H9 (cell line): ENCODE measurements around the gene LPCAT2. TPM values are rescaled to one million over a fixed set of nuclear protein-coding genes. Genes with fewer than 3 reads are reported as not detected.

ENCODE experiments used
- DNase-seq: peaks from one replicate; pipeline ENCODE4 v3.0.0-alpha.2; 2017
- H2AFZ ChIP-seq: one replicate; pipeline ENCODE4 v1.6.1; 2013; ENCODE audit warnings: mild to moderate bottlenecking, low read length, control low read depth, moderate library complexity
- H2AK5ac ChIP-seq: 2 replicates; pipeline ENCODE4 v1.6.1; 2013; ENCODE audit warnings: low read length, control low read depth, mixed read lengths; ENCODE audit not compliant: insufficient read length
- H2BK120ac ChIP-seq: one replicate; pipeline ENCODE4 v1.6.1; 2013; ENCODE audit warnings: low read depth, mild to moderate bottlenecking, low read length, control low read depth, inconsistent platforms; ENCODE audit not compliant: poor library complexity, severe bottlenecking
- H2BK12ac ChIP-seq: 2 replicates; pipeline ENCODE4 v1.6.1; 2013; ENCODE audit warnings: low read length, control low read depth, mixed read lengths, low read depth; ENCODE audit not compliant: insufficient read length
- H2BK15ac ChIP-seq: 2 replicates; pipeline ENCODE4 v1.6.1; 2013; ENCODE audit warnings: low read depth, low read length, control low read depth
- H2BK20ac ChIP-seq: one replicate; pipeline ENCODE4 v1.6.1; 2013; ENCODE audit warnings: low read depth, mild to moderate bottlenecking, low read length, control low read depth, inconsistent platforms; ENCODE audit not compliant: poor library complexity, severe bottlenecking
- H2BK5ac ChIP-seq: 2 replicates; pipeline ENCODE4 v1.6.1; 2013; ENCODE audit warnings: low read length, control low read depth, mixed read lengths; ENCODE audit not compliant: insufficient read length
- H3K14ac ChIP-seq: 2 replicates; pipeline ENCODE4 v1.6.1; 2013; ENCODE audit warnings: low read length, control low read depth; ENCODE audit not compliant: insufficient read depth
- H3K18ac ChIP-seq: 2 replicates; pipeline ENCODE4 v1.6.1; 2013; ENCODE audit warnings: low read depth, mild to moderate bottlenecking, mixed read lengths, low read length, control low read depth; ENCODE audit not compliant: insufficient read length
- H3K23ac ChIP-seq: 2 replicates; pipeline ENCODE4 v1.6.1; 2013; ENCODE audit warnings: low read length, control low read depth, mixed read lengths, low read depth; ENCODE audit not compliant: insufficient read length
- H3K23me2 ChIP-seq: 2 replicates; pipeline ENCODE4 v1.6.1; 2013; ENCODE audit warnings: low read depth, mild to moderate bottlenecking, mixed read lengths, low read length, control low read depth; ENCODE audit not compliant: insufficient read length, poor library complexity, severe bottlenecking
- H3K27ac ChIP-seq: 2 replicates; pipeline ENCODE4 v1.5.1; 2013; ENCODE audit warnings: low read length, control low read depth, mixed read lengths, low read depth; ENCODE audit not compliant: insufficient read length
- H3K27me3 ChIP-seq: 2 replicates; pipeline ENCODE4 v1.6.1; 2013; ENCODE audit warnings: low read length, control low read depth, inconsistent platforms; ENCODE audit not compliant: insufficient read depth
- H3K4ac ChIP-seq: 2 replicates; pipeline ENCODE4 v1.6.1; 2013; ENCODE audit warnings: low read depth, mild to moderate bottlenecking, control low read depth, inconsistent platforms, low read length, moderate library complexity
- H3K4me1 ChIP-seq: 2 replicates; pipeline ENCODE4 v1.6.1; 2013; ENCODE audit warnings: low read length, control low read depth, inconsistent platforms; ENCODE audit not compliant: insufficient read depth
- H3K4me2 ChIP-seq: 2 replicates; pipeline ENCODE4 v1.6.1; 2013; ENCODE audit warnings: low read length, control low read depth, mixed read lengths; ENCODE audit not compliant: insufficient read length, insufficient read depth
- H3K56ac ChIP-seq: 2 replicates; pipeline ENCODE4 v1.6.1; 2013; ENCODE audit warnings: low read depth, mild to moderate bottlenecking, mixed read lengths, low read length, control low read depth; ENCODE audit not compliant: insufficient read length
- H3K79me1 ChIP-seq: 2 replicates; pipeline ENCODE4 v1.6.1; 2013; ENCODE audit warnings: low read depth, mild to moderate bottlenecking, moderate library complexity, low read length, control low read depth, inconsistent platforms; ENCODE audit not compliant: insufficient read depth, poor library complexity, severe bottlenecking
- H3K79me2 ChIP-seq: 2 replicates; pipeline ENCODE4 v1.6.1; 2013; ENCODE audit warnings: low read length, control low read depth, inconsistent platforms; ENCODE audit not compliant: insufficient read depth
- H3K9ac ChIP-seq: 2 replicates; pipeline ENCODE4 v1.6.1; 2013; ENCODE audit warnings: low read length, control low read depth, mixed read lengths; ENCODE audit not compliant: insufficient read length; ENCODE audit errors: extremely low read depth
- H3K9me3 ChIP-seq: one replicate; pipeline ENCODE4 v1.6.1; 2013; ENCODE audit warnings: low read depth, low read length, inconsistent platforms; ENCODE audit not compliant: control insufficient read depth
- H3T11ph ChIP-seq: one replicate; pipeline ENCODE4 v1.6.1; 2013; ENCODE audit warnings: mild to moderate bottlenecking, low read length, control low read depth, inconsistent platforms
- H4K20me1 ChIP-seq: one replicate; pipeline ENCODE4 v1.6.1; 2013; ENCODE audit not compliant: control insufficient read depth, insufficient read length, insufficient read depth
- H4K5ac ChIP-seq: 2 replicates; pipeline ENCODE4 v1.6.1; 2013; ENCODE audit warnings: low read depth, mild to moderate bottlenecking, mixed read lengths, low read length, control low read depth; ENCODE audit not compliant: insufficient read length
- H4K8ac ChIP-seq: replicated peaks from 2 replicates; pipeline ENCODE4 v1.6.1; 2013; ENCODE audit warnings: low read length, control low read depth, mixed read lengths, low read depth; ENCODE audit not compliant: insufficient read length
- H4K91ac ChIP-seq: 2 replicates; pipeline ENCODE4 v1.6.1; 2013; ENCODE audit warnings: low read depth, mild to moderate bottlenecking, moderate library complexity, mixed read lengths, low read length, control low read depth; ENCODE audit not compliant: insufficient read length
- H3K27ac Mint-ChIP-seq, 3 experiments: 2 replicates in 2 of 3; 3 replicates in 1 of 3; pipeline ENCODE4 v1.8.0; 2020 to 2021; ENCODE audit warnings: mixed read lengths in 3 of 3, mild to moderate bottlenecking in 1 of 3, moderate library complexity in 1 of 3
- H3K27me3 Mint-ChIP-seq: 2 replicates; pipeline ENCODE4 v1.8.0; 2021; ENCODE audit warnings: low read depth, mild to moderate bottlenecking, moderate library complexity, mixed read lengths
- H3K36me3 Mint-ChIP-seq, 3 experiments: 2 replicates in 2 of 3; 3 replicates in 1 of 3; pipeline ENCODE4 v1.8.0; 2020 to 2021; ENCODE audit warnings: low read depth in 3 of 3, mixed read lengths in 3 of 3; ENCODE audit not compliant: insufficient read depth in 1 of 3
- H3K4me1 Mint-ChIP-seq, 2 experiments: 2 replicates each; pipeline ENCODE4 v1.8.0; 2020; ENCODE audit warnings: mixed read lengths in 2 of 2
- H3K4me3 Mint-ChIP-seq, 2 experiments: 2 replicates in 1 of 2; 3 replicates in 1 of 2; pipeline ENCODE4 v1.8.0; 2020 to 2021; ENCODE audit warnings: mild to moderate bottlenecking in 2 of 2, mixed read lengths in 2 of 2, moderate library complexity in 1 of 2
- H3K9me3 Mint-ChIP-seq, 2 experiments: 2 replicates in 1 of 2; 3 replicates in 1 of 2; pipeline ENCODE4 v1.8.0; 2020; ENCODE audit warnings: mild to moderate bottlenecking in 2 of 2, mixed read lengths in 2 of 2, moderate library complexity in 1 of 2
- WGBS: extraction: QIAGEN DNeasy Blood & Tissue Kit; methylation state at CpG from one replicate; pipeline ENCODE4 v1.1.7; 2013; ENCODE audit warnings: missing lambda C conversion rate, low lambda C conversion rate, mixed read lengths; ENCODE audit not compliant: insufficient read length; ENCODE audit errors: extremely low coverage; 5-methylcytosine and 5-hydroxymethylcytosine counted together
- total RNA-seq: library from RNA; stranded (reverse); gene quantifications from 2 replicates; pipeline ENCODE4 v1.2.1, GENCODE V29; 2021
- TF ChIP-seq, protein P1 (sequence below): fragments of 200-600 bp; sonication (generic); conservative IDR thresholded peaks from 3 replicates; pipeline ENCODE4 v1.8.0; 2021; ENCODE audit warnings: antibody characterized with exemption, mild to moderate bottlenecking

The LPCAT2 gene
- total RNA-seq, 1 experiment from 2014 or later, result 2.8 TPM

DNA sequence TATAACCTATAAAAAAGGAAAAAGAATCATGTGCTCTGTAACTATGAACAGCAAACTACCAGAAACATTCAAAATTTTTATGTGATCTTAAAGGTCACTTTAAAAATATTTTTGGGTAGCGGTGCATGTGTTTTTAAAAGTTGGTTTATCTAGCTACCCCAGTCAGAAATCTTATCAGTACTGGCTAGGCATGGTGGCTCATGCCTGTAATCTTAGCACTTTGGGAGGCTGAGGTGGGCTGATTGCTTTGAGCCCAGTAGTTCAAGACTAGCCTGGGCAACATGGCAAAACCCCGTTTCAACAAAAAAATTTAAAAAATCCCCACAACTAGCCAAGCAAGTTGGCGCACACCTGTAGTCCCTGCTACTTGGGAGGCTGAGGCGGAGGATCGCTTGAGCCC, 61.3 kb downstream of the LPCAT2 start:
- no peaks in the 10 kb centered on the region for H3K23me2 ChIP-seq
- H3K36me3 Mint-ChIP-seq, result no peaks in the 10 kb centered on the region
- no CpG with 5 or more reads among the region's 5 CpGs for WGBS

More for the DNA sequence above, 61.3 kb downstream of the LPCAT2 start:
- Histone ChIP-seq H3T11ph (no peak overlapping the region), H3K9ac (no peak overlapping the region), H3K4me2 (no peak overlapping the region), H4K91ac (no peak overlapping the region), H3K56ac (no peak overlapping the region), H3K4me1 (no peaks in the 10 kb centered on the region), H3K14ac (no peak overlapping the region), H3K79me2 (no peaks in the 10 kb centered on the region), H2BK15ac (no peak overlapping the region), H2AK5ac (no peak overlapping the region), H4K20me1 (no peaks in the 10 kb centered on the region), H3K9me3 (no peaks in the 10 kb centered on the region), H4K5ac (no peak overlapping the region), H2BK5ac (no peak overlapping the region), H3K4ac (no peak overlapping the region), H2BK120ac (no peak overlapping the region), H4K8ac (no peak overlapping the region), H3K27me3 (no peaks in the 10 kb centered on the region), H2BK20ac (no peak overlapping the region), H3K18ac (no peak overlapping the region), H2BK12ac (no peak overlapping the region), H2AFZ (no peak overlapping the region), H3K23ac (no peak overlapping the region), H3K27ac (no peak overlapping the region), H3K79me1 (no peaks in the 10 kb centered on the region)
- Mint-ChIP-seq H3K27ac (no peak overlapping the region), H3K9me3 (no peaks in the 10 kb centered on the region), H3K4me1 (no peaks in the 10 kb centered on the region), H3K27me3 (no peaks in the 10 kb centered on the region), H3K4me3 (no peak overlapping the region)
- DNase-seq, result no peak
- TF ChIP-seq, protein P1, sequence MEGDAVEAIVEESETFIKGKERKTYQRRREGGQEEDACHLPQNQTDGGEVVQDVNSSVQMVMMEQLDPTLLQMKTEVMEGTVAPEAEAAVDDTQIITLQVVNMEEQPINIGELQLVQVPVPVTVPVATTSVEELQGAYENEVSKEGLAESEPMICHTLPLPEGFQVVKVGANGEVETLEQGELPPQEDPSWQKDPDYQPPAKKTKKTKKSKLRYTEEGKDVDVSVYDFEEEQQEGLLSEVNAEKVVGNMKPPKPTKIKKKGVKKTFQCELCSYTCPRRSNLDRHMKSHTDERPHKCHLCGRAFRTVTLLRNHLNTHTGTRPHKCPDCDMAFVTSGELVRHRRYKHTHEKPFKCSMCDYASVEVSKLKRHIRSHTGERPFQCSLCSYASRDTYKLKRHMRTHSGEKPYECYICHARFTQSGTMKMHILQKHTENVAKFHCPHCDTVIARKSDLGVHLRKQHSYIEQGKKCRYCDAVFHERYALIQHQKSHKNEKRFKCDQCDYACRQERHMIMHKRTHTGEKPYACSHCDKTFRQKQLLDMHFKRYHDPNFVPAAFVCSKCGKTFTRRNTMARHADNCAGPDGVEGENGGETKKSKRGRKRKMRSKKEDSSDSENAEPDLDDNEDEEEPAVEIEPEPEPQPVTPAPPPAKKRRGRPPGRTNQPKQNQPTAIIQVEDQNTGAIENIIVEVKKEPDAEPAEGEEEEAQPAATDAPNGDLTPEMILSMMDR, result no peak
